Ishikawa (cell line): ENCODE results near the gene TUBD1.

Experiments
- CEBPB ChIP-seq: IDR thresholded peaks from 2 replicates; pipeline ENCODE4 v1.6.1; 2012
- CREB1 ChIP-seq: IDR thresholded peaks from 2 replicates; pipeline ENCODE4 v1.6.1; 2012; ENCODE audit warnings: low read depth
- EP300 ChIP-seq: IDR thresholded peaks from 2 replicates; pipeline ENCODE4 v1.6.1; 2012; ENCODE audit warnings: borderline replicate concordance
- FOXM1 ChIP-seq: IDR thresholded peaks from 2 replicates; pipeline ENCODE4 v1.6.1; 2012; ENCODE audit warnings: low read depth, borderline replicate concordance
- MAX ChIP-seq: IDR thresholded peaks from 2 replicates; pipeline ENCODE4 v1.6.1; 2012
- NFIC ChIP-seq: IDR thresholded peaks from 2 replicates; pipeline ENCODE4 v1.6.1; 2012
- RAD21 ChIP-seq: IDR thresholded peaks from 2 replicates; pipeline ENCODE4 v1.6.1; 2012; ENCODE audit warnings: low read depth
- REST ChIP-seq: IDR thresholded peaks from 2 replicates; pipeline ENCODE4 v1.6.1; 2012; ENCODE audit warnings: low read depth, mild to moderate bottlenecking
- TAF1 ChIP-seq: IDR thresholded peaks from 2 replicates; pipeline ENCODE4 v1.6.1; 2012; ENCODE audit warnings: low read depth, mild to moderate bottlenecking
- TCF12 ChIP-seq: IDR thresholded peaks from 2 replicates; pipeline ENCODE4 v1.6.1; 2012; ENCODE audit warnings: low read depth
- TEAD4 ChIP-seq: IDR thresholded peaks from 2 replicates; pipeline ENCODE4 v1.6.1; 2012
- USF1 ChIP-seq: IDR thresholded peaks from 2 replicates; pipeline ENCODE4 v1.6.1; 2012
- YY1 ChIP-seq: IDR thresholded peaks from 2 replicates; pipeline ENCODE4 v1.6.1; 2012; ENCODE audit warnings: low read depth
- ZBTB7A ChIP-seq: IDR thresholded peaks from 2 replicates; pipeline ENCODE4 v1.6.1; 2012; ENCODE audit warnings: low read depth

- TF ChIP-seq FOXM1 (no peak), ZBTB7A (no peak), NFIC (no peak), EP300 (no peak), YY1 (no peak), MAX (no peak), RAD21 (no peak), CEBPB (no peak), CREB1 (no peak), REST (no peak), USF1 (no peak), TEAD4 (no peak), TAF1 (no peak), TCF12 (no peak)
Measured at GRCh38 chr17:59903455-59903854, 10.7 kb upstream of the TUBD1 start.
